Measurements from ENCODE around the gene CD59.

The CD59 gene

GRCh38 chr11:33670250-33671011 lies 65.8 kb downstream of the CD59 start:
- H3K27ac ChIP-seq (ENCODE audit: low read depth, low read length): no peak overlapping the region
- H3K9me3 ChIP-seq (ENCODE audit: insufficient read depth, low read length): no peaks in the 10 kb centered on the region
- no peak overlapping the region for H3K4me2 ChIP-seq (ENCODE audit: low read depth, low read length, poor library complexity, severe bottlenecking)
- H3K9ac ChIP-seq (ENCODE audit: low read length): no peak overlapping the region
- no peak for TF ChIP-seq EZH2phosphoT487 (conservative IDR thresholded peaks at IDR 0.05; ENCODE audit: low read length)
- TF ChIP-seq CTCF (IDR thresholded peaks at IDR 0.05; ENCODE audit: insufficient read depth, low read length, poor library complexity, severe bottlenecking): no peak
- H4K20me1 ChIP-seq (ENCODE audit: low read depth, low read length): no peaks in the 10 kb centered on the region
- no peak overlapping the region for H2AFZ ChIP-seq (ENCODE audit: low read depth, low read length, severe bottlenecking)
- no peak overlapping the region for H3K4me3 ChIP-seq (ENCODE audit: insufficient read depth, low read length, poor library complexity, severe bottlenecking)
- no peaks in the 10 kb centered on the region for H3K27me3 ChIP-seq (ENCODE audit: low read length)
- H3K79me2 ChIP-seq (ENCODE audit: insufficient read depth, low read length): no peaks in the 10 kb centered on the region
- no peaks in the 10 kb centered on the region for H3F3A ChIP-seq (ENCODE audit: insufficient read depth)
- H3K36me3 ChIP-seq (ENCODE audit: low read length): no peaks in the 10 kb centered on the region
- no peaks in the 10 kb centered on the region for H3K9me2 ChIP-seq (replicated peaks; ENCODE audit: insufficient read depth, low read length)

GRCh38 chr11:33669598-33670249 lies 66.5 kb downstream of the CD59 start:
- no peak overlapping the region for H3K4me3 ChIP-seq (ENCODE audit: insufficient read depth, low read length, poor library complexity, severe bottlenecking)
- H3K9me2 ChIP-seq (replicated peaks; ENCODE audit: insufficient read depth, low read length): no peaks in the 10 kb centered on the region
- no peaks in the 10 kb centered on the region for H3K9me3 ChIP-seq (ENCODE audit: insufficient read depth, low read length)
- H3K4me2 ChIP-seq (ENCODE audit: low read depth, low read length, poor library complexity, severe bottlenecking): no peak overlapping the region
- H3K79me2 ChIP-seq (ENCODE audit: insufficient read depth, low read length): no peaks in the 10 kb centered on the region
- TF ChIP-seq EZH2phosphoT487 (conservative IDR thresholded peaks at IDR 0.05; ENCODE audit: low read length) (no peak), CTCF (IDR thresholded peaks at IDR 0.05; ENCODE audit: insufficient read depth, low read length, poor library complexity, severe bottlenecking) (no peak)
- no peaks in the 10 kb centered on the region for H3K36me3 ChIP-seq (ENCODE audit: low read length)
- H3K27me3 ChIP-seq (ENCODE audit: low read length): no peaks in the 10 kb centered on the region
- H3K27ac ChIP-seq (ENCODE audit: low read depth, low read length): no peak overlapping the region
- no peak overlapping the region for H3K9ac ChIP-seq (ENCODE audit: low read length)
- no peak overlapping the region for H2AFZ ChIP-seq (ENCODE audit: low read depth, low read length, severe bottlenecking)
- H4K20me1 ChIP-seq (ENCODE audit: low read depth, low read length): no peaks in the 10 kb centered on the region
- no peaks in the 10 kb centered on the region for H3F3A ChIP-seq (ENCODE audit: insufficient read depth)

- no peaks in the 10 kb centered on the region for H3K9me2 ChIP-seq (replicated peaks; ENCODE audit: insufficient read depth, low read length)
- H2AFZ ChIP-seq (ENCODE audit: low read depth, low read length, severe bottlenecking): no peak overlapping the region
- H3K9me3 ChIP-seq (ENCODE audit: insufficient read depth, low read length): no peaks in the 10 kb centered on the region
- H3F3A ChIP-seq (ENCODE audit: insufficient read depth): no peaks in the 10 kb centered on the region
- no peaks in the 10 kb centered on the region for H3K36me3 ChIP-seq (ENCODE audit: low read length)
- no peaks in the 10 kb centered on the region for H3K79me2 ChIP-seq (ENCODE audit: insufficient read depth, low read length)
- no peaks in the 10 kb centered on the region for H3K27me3 ChIP-seq (ENCODE audit: low read length)
- H3K4me2 ChIP-seq (ENCODE audit: low read depth, low read length, poor library complexity, severe bottlenecking): no peak overlapping the region
- TF ChIP-seq EZH2phosphoT487 (conservative IDR thresholded peaks at IDR 0.05; ENCODE audit: low read length) (no peak), CTCF (IDR thresholded peaks at IDR 0.05; ENCODE audit: insufficient read depth, low read length, poor library complexity, severe bottlenecking) (no peak)
- H3K27ac ChIP-seq (ENCODE audit: low read depth, low read length): no peak overlapping the region
- H4K20me1 ChIP-seq (ENCODE audit: low read depth, low read length): no peaks in the 10 kb centered on the region
- no peak overlapping the region for H3K4me3 ChIP-seq (ENCODE audit: insufficient read depth, low read length, poor library complexity, severe bottlenecking)
- no peak overlapping the region for H3K9ac ChIP-seq (ENCODE audit: low read length)
Measured at GRCh38 chr11:33668951-33669596, 67.1 kb downstream of the CD59 start.
